Upper lobe of left lung (tissue), 4 donors: ENCODE data around the gene UNC13C.

Source experiments
- POLR2A ChIP-seq, 4 donors: fragments of 450-650 bp; IDR thresholded peaks; one replicate each; pipeline ENCODE4 v1.5.1; 2016 to 2017; ENCODE audit warnings: antibody characterized with exemption in 4 of 4, mild to moderate bottlenecking in 2 of 4
- POLR2AphosphoS5 ChIP-seq, 2 donors: sonication (generic); formaldehyde crosslinking; IDR thresholded peaks; one replicate each; pipeline ENCODE4 v1.5.1; 2017; ENCODE audit warnings: antibody characterized with exemption in 2 of 2
- TF ChIP-seq, protein P1 (sequence below), 6 experiments: fragments of 450-650 bp in 4 of 6; fragments of 200-600 bp in 2 of 6; sonication (generic) in 2 of 6; IDR thresholded peaks; one replicate each; pipeline ENCODE4 v1.5.1; 2016 to 2019; ENCODE audit warnings: antibody characterized with exemption in 6 of 6

DNA sequence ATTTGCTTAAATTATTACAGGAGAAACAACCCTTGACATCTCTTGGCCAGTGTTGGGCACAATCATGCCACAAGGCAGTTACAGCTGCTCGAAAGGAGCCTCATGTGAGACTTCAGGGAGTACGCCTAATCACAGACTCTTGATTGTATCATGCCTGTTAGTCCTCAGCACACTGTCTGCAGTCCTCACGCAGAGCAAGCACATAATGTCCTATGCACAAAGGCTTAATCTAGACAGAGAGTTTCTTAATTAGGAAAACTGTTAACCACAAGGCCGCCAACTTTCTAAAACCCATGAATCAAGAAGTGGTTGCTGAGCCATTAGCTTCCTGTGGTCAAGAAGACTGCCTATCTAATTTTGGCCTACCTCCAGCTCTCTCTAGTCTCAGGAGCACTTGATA lies 172.0 kb downstream of the UNC13C start:
- TF ChIP-seq, protein P1, sequence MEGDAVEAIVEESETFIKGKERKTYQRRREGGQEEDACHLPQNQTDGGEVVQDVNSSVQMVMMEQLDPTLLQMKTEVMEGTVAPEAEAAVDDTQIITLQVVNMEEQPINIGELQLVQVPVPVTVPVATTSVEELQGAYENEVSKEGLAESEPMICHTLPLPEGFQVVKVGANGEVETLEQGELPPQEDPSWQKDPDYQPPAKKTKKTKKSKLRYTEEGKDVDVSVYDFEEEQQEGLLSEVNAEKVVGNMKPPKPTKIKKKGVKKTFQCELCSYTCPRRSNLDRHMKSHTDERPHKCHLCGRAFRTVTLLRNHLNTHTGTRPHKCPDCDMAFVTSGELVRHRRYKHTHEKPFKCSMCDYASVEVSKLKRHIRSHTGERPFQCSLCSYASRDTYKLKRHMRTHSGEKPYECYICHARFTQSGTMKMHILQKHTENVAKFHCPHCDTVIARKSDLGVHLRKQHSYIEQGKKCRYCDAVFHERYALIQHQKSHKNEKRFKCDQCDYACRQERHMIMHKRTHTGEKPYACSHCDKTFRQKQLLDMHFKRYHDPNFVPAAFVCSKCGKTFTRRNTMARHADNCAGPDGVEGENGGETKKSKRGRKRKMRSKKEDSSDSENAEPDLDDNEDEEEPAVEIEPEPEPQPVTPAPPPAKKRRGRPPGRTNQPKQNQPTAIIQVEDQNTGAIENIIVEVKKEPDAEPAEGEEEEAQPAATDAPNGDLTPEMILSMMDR (IDR thresholded peaks at IDR 0.05): no peak
- TF ChIP-seq POLR2A (IDR thresholded peaks at IDR 0.05) (no peak), POLR2AphosphoS5 (IDR thresholded peaks at IDR 0.05) (no peak)
